Activated T-cell treated with anti-CD3 and anti-CD28 coated beads, Interleukin-2, amount 50 U/mL, for 4 hours (primary cell): ENCODE results near the gene POM121. TPM values are rescaled to one million over a fixed set of nuclear protein-coding genes. Genes with fewer than 3 reads are reported as not detected.
"Not testable (repeated sequence)": the region's sequence is repeated elsewhere in the genome, so short reads cannot be mapped to it uniquely, and the experiment has no call there.

Experiments used
- ATAC-seq, 2 donors: fragments of 200-7000 bp; cut with Tn5 transposase; one replicate each; pipeline ENCODE4 v1.10.0; 2021
- DNase-seq: peaks from one replicate; pipeline ENCODE4 v3.0.0-alpha.2; 2020
- H3K27me3 Mint-ChIP-seq: one replicate; pipeline ENCODE4 v1.8.0; 2021; ENCODE audit warnings: low read depth, mixed read lengths
- H3K36me3 Mint-ChIP-seq: one replicate; pipeline ENCODE4 v1.8.0; 2022; ENCODE audit warnings: mixed read lengths; ENCODE audit not compliant: insufficient read depth
- H3K4me1 Mint-ChIP-seq: one replicate; pipeline ENCODE4 v1.8.0; 2021; ENCODE audit warnings: low read depth, mixed read lengths
- H3K4me3 Mint-ChIP-seq: one replicate; pipeline ENCODE4 v1.8.0; 2021; ENCODE audit warnings: mild to moderate bottlenecking, moderate library complexity, mixed read lengths
- H3K9me3 Mint-ChIP-seq: one replicate; pipeline ENCODE4 v1.8.0; 2021; ENCODE audit warnings: mixed read lengths
- total RNA-seq, 3 donors: library from RNA; stranded (reverse); gene quantifications; one replicate each; pipeline ENCODE4 v1.2.1, GENCODE V29; 2021

Gene POM121
- total RNA-seq, 3 donors from 2014 or later = 77.5 to 93.4 (median 84.2) TPM

GRCh38 chr7:72997887-72998468, 73.1 kb downstream of the POM121 start:
- H3K27me3 Mint-ChIP-seq, DNase-seq, H3K9me3 Mint-ChIP-seq, H3K4me1 Mint-ChIP-seq, ATAC-seq, H3K36me3 Mint-ChIP-seq, H3K4me3 Mint-ChIP-seq: not testable (repeated sequence)

Other genes starting within 250 kb of the POM121 start
- gene TYW1B, start 96.9 kb upstream of the POM121 start, total RNA-seq = 1 to 10 TPM; 2.3 to 6.2 (median 3.2) TPM
- gene TRIM74, start 44.4 kb downstream of the POM121 start, total RNA-seq = under 1 TPM in 2 of 3 donors, not detected in 1; 0.38 to 0.79 TPM
- not detected for gene SPDYE8, start 104.7 kb downstream of the POM121 start, total RNA-seq
- gene SPDYE11, start 132.8 kb downstream of the POM121 start, total RNA-seq = not detected
- gene SPDYE9, start 160.9 kb downstream of the POM121 start, total RNA-seq = not detected